Parathyroid adenoma (tissue), 2 donors: ENCODE measurements around the gene MEA1.

ENCODE experiments used
- H2AFZ ChIP-seq: fragments of 300-600 bp; sonication (generic); one replicate; pipeline ENCODE4 v1.7.0; 2017; ENCODE audit warnings: antibody characterized with exemption, mild to moderate bottlenecking
- H3K27ac ChIP-seq: fragments of 300-600 bp; sonication (generic); one replicate; pipeline ENCODE4 v1.7.0; 2017
- H3K27me3 ChIP-seq: fragments of 300-600 bp; sonication (generic); one replicate; pipeline ENCODE4 v1.7.0; 2017; ENCODE audit warnings: low read length; ENCODE audit not compliant: control insufficient read depth, insufficient read depth
- H3K36me3 ChIP-seq: fragments of 300-600 bp; sonication (generic); one replicate; pipeline ENCODE4 v1.7.0; 2017; ENCODE audit warnings: low read length; ENCODE audit not compliant: control insufficient read depth, insufficient read depth
- H3K4me1 ChIP-seq: fragments of 300-600 bp; sonication (generic); one replicate; pipeline ENCODE4 v1.7.0; 2017; ENCODE audit warnings: control low read depth
- H3K4me2 ChIP-seq: fragments of 300-600 bp; sonication (generic); one replicate; pipeline ENCODE4 v1.7.0; 2017; ENCODE audit warnings: low read length
- H3K4me3 ChIP-seq: fragments of 300-600 bp; sonication (generic); one replicate; pipeline ENCODE4 v1.7.0; 2017; ENCODE audit warnings: low read depth, low read length
- H3K79me2 ChIP-seq: fragments of 300-600 bp; sonication (generic); one replicate; pipeline ENCODE4 v1.7.0; 2017; ENCODE audit warnings: control low read depth
- H3K9ac ChIP-seq: fragments of 300-600 bp; sonication (generic); one replicate; pipeline ENCODE4 v1.7.0; 2017; ENCODE audit warnings: mild to moderate bottlenecking
- H3K9me3 ChIP-seq: fragments of 300-600 bp; sonication (generic); one replicate; pipeline ENCODE4 v1.7.0; 2017; ENCODE audit warnings: low read length; ENCODE audit not compliant: control insufficient read depth
- CTCF ChIP-seq: fragments of 300-600 bp; sonication (generic); IDR thresholded peaks from one replicate; pipeline ENCODE4 v1.7.0; 2017; ENCODE audit warnings: antibody characterized with exemption, mild to moderate bottlenecking
- donor health status: primary hyperparathyroidism.

MEA1 gene

DNA sequence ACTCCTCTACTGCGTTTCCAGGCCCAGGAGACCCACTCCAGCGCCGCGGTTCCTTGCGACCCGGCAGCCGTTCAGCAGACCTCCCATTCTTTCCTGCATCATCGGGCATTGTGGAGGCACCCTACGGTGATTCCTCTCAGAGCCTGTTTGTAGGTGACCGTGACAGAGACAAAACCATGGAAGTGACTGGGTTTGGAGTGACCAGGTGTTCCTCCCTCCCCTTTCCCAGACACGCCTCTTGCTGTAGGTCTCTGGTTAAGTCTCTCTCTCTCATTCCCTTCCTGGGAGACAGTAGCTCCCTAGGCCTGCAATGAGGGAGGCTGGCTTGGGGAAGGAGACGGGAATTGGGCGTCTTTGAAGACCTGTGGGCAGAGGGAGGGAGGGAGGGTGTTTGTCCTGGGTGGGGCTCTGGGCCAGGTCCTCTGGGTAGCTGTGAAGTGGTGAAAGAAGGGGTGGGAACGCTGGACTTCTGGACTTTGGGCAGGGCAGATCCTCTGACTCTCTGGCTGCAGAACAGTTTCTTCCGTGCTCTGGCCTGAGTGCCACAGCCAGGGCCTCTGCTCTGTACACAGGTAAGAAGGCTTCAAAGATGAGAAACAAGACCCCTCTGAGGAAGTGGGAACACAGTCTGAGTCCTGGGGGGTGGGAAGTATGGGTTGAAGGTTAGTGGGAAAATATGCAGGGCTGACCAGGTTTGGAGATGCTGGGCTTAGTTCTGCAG, 46.4 kb upstream of the MEA1 start:
- Histone ChIP-seq H3K27ac (peak overlapping the region; percentile 94), H3K79me2 (peaks cover 20% of the 10 kb centered on the region), H3K4me3 (peak overlapping the region; percentile 79), H3K4me2 (peak overlapping the region; percentile 76), H3K9me3 (no peaks in the 10 kb centered on the region), H3K36me3 (no peaks in the 10 kb centered on the region), H3K27me3 (no peaks in the 10 kb centered on the region), H2AFZ (peak overlapping the region; percentile 91), H3K9ac (peak overlapping the region; percentile 55), H3K4me1 (peaks cover 25% of the 10 kb centered on the region)
- no peak for TF ChIP-seq CTCF

DNA sequence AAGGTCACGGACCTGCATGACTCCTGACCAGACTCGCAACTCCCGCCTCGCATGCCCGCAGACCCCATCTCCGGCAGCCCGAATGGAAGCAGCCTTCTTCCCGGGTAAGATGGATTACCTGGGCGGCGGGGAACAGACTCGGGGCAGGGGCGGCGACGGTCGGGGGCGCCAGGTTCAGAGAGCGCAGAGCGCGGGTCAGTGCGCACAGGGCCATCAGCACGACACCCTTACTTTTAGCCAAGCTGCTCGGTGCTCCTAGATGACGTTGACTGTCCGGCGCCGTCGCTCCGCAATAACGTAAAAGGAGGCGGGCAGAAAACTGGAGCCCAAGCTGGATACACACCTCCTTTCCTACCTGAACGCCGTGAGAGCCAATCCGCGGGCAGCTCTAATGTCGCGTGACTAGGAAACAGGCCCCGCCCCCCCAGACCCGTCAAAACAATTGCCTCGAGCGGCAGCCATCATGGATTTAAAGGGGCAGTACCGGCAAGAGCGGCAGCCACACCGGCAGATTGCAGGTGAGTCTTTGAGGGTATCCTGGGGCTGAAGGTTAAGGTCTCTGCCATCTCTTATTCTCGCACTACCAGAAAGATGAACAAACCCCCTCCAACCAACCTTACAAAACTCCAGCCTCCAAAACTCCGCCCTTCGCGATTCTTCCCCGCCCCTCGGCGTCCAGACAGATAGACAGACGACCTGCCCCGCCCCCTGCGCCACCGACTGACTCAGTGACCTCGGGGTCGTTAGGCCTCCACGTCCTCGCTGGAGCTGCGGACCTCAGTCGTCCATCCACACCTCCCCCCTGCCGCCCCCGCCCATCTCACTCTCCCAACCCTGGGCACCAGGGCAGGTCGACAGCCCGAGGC, 45.7 kb upstream of the MEA1 start, which contains the start of the genes KLC4 and MRPL2:
KLC4 (plus strand) TSS at position 464 of the 866 bp plus-strand sequence. CDS start 1,705 bp downstream, outside the sequence.
MRPL2 (minus strand) TSS at position 267 of the 866 bp plus-strand sequence; CDS start at position 214, 53 bp downstream.
- no peaks in the 10 kb centered on the region for H3K27me3 ChIP-seq
- peak within 1 kb of the TSS; percentile 91 for H2AFZ ChIP-seq
- peak within 1 kb of the TSS; percentile 79 for H3K4me3 ChIP-seq
- no peak for TF ChIP-seq CTCF
- no peaks in the 10 kb centered on the region for H3K9me3 ChIP-seq
- H3K4me2 ChIP-seq, result peak within 1 kb of the TSS; percentile 88
- peaks cover 20% of the 10 kb centered on the region for H3K79me2 ChIP-seq
- H3K4me1 ChIP-seq, result peaks cover 31% of the 10 kb centered on the region
- H3K9ac ChIP-seq, result peak within 1 kb of the TSS; percentile 94
- peak within 1 kb of the TSS; percentile 94 for H3K27ac ChIP-seq
- H3K36me3 ChIP-seq, result no peaks in the 10 kb centered on the region

GRCh38 chr6:43058531-43058930, 44.8 kb upstream of the MEA1 start:
- no peaks in the 10 kb centered on the region for H3K27me3 ChIP-seq
- peak overlapping the region; percentile 94 for H3K9ac ChIP-seq
- no peaks in the 10 kb centered on the region for H3K9me3 ChIP-seq
- peak overlapping the region; percentile 79 for H3K4me3 ChIP-seq
- H3K4me1 ChIP-seq, result peaks cover 35% of the 10 kb centered on the region
- no peak overlapping the region for H2AFZ ChIP-seq
- peaks cover 20% of the 10 kb centered on the region for H3K79me2 ChIP-seq
- peak overlapping the region; percentile 94 for H3K27ac ChIP-seq
- no peak for TF ChIP-seq CTCF
- H3K36me3 ChIP-seq, result no peaks in the 10 kb centered on the region
- peak overlapping the region; percentile 88 for H3K4me2 ChIP-seq

DNA sequence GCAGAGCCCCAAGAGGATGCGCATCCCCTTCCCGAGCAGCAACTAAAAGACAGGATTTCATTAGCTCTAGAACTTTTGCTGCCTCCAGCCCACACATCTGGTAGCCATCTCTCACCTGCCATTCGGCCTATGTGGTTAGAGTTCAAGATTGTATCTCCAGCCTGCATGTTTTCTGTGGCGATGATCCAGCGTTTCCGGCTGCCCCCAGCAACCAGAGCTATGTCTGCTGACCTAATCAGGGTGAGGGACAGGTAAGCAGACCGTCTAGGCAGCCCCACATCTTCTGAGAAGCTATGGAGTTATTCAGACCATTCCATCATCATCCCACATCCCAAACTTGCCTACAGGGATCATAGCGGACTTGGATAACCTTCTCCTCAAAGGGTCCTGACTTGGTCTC, 42.2 kb upstream of the MEA1 start:
- no peaks in the 10 kb centered on the region for H3K36me3 ChIP-seq
- peaks cover 15% of the 10 kb centered on the region for H3K79me2 ChIP-seq
- peak overlapping the region; percentile 40 for H3K4me2 ChIP-seq
- no peaks in the 10 kb centered on the region for H3K9me3 ChIP-seq
- H2AFZ ChIP-seq, result no peak overlapping the region
- H3K4me1 ChIP-seq, result peaks cover 42% of the 10 kb centered on the region
- peak overlapping the region; percentile 75 for H3K27ac ChIP-seq
- no peak overlapping the region for H3K9ac ChIP-seq
- no peaks in the 10 kb centered on the region for H3K27me3 ChIP-seq
- H3K4me3 ChIP-seq, result no peak overlapping the region
- no peak for TF ChIP-seq CTCF
